ENCODE data around the gene PAIP2. TPM values are rescaled to one million over a fixed set of nuclear protein-coding genes. Genes with fewer than 3 reads are reported as not detected.

The PAIP2 gene
- total RNA-seq, 2 donors from 2014 or later = 29.0 to 54.2 TPM

DNA sequence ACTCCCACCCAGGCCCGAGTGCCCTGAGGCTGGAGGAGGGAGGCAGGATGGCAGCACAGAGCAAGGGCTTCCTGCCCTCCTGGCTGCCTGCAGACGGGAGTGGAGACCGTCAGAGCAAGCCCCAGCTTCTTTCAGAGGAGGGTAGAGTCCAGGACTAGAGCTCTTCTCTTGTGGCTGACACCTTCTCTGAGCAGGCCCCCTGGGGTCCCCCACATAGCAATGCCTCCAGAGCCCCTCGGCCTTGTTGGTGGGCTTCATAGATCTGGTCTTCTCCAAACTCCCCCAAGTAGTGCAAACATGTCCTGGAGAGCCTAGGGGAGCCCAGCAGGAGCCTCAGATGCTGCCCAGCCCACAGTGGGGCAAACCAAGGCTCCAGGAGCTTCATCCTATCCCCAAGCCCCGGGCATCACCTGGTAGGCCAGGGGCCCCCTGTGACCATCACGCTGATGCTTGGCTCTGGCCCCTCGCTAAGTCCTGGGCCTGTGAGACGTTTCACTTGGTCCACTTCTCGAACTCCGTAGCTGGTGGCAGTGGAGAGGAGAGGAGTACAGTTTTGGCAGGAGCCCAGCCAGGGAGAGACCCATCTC lies 46.0 kb downstream of the PAIP2 start:
- no peak overlapping the region for H3K4me3 ChIP-seq
- WGBS, 2 donors = 67 to 83% methylated on average over 7 to 10 of the region's 10 CpGs

DNA sequence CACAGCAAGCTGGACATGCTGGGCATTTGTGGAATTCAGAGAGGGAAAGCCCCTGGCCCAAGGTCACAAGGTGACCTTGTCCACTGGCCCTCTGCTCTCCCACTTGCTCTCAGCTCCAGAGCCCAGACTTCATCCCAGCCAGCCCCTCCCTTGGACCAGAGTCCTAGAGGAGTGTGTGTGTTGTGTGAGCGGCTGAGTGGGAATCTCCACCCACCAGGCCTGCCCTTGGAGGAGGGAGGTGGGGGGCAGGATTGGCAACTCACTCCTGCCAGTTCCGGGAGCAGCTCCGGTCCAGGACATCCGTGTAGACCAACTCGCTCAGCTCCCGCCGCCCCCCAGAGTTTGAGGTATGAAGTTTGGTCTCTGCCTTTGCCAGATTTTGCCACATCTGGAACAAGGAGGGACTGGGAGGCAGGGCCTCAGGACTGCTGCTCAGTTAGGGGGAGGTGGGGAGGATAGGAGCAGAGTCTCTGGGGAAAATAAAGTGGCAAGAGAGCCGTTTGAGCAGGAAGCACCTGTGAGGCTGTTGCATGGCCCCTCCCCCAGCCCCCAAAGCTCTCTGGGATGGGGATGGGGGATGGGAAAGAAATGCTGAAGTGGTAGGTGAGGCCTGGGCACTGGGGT lies 46.7 kb downstream of the PAIP2 start:
- Histone ChIP-seq H3K9me3 (no peaks in the 10 kb centered on the region), H3K4me1 (peaks cover 38% of the 10 kb centered on the region), H3K36me3 (replicated peaks in 1 of 2; ENCODE audit: insufficient read depth in 1 of 2, low read depth in 2 of 2) (no peaks in the 10 kb centered on the region), H3K4me3 (no peak overlapping the region), H3K27me3 (no peaks in the 10 kb centered on the region), H3K27ac (peak overlapping the region in 2 of 4 donors; percentile 3 to 38)
- ATAC-seq (peak; percentile 37), DNase-seq (peak; percentile 34 to 57 (median 46))
- peak in 1 of 3 donors; percentile 22 for TF ChIP-seq POLR2A (IDR thresholded peaks at IDR 0.05)
- TF ChIP-seq, protein P1, sequence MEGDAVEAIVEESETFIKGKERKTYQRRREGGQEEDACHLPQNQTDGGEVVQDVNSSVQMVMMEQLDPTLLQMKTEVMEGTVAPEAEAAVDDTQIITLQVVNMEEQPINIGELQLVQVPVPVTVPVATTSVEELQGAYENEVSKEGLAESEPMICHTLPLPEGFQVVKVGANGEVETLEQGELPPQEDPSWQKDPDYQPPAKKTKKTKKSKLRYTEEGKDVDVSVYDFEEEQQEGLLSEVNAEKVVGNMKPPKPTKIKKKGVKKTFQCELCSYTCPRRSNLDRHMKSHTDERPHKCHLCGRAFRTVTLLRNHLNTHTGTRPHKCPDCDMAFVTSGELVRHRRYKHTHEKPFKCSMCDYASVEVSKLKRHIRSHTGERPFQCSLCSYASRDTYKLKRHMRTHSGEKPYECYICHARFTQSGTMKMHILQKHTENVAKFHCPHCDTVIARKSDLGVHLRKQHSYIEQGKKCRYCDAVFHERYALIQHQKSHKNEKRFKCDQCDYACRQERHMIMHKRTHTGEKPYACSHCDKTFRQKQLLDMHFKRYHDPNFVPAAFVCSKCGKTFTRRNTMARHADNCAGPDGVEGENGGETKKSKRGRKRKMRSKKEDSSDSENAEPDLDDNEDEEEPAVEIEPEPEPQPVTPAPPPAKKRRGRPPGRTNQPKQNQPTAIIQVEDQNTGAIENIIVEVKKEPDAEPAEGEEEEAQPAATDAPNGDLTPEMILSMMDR (IDR thresholded peaks at IDR 0.05) = no peak
- intact Hi-C loops (cut with DNase I) = no loop called here
- 40 to 47% methylated on average over 6 to 7 of the region's 8 CpGs for WGBS, 2 donors

More for the DNA sequence above, 46.0 kb downstream of the PAIP2 start:
- no peaks in the 10 kb centered on the region for H3K27me3 ChIP-seq
- no peaks in the 10 kb centered on the region for H3K9me3 ChIP-seq
- peak overlapping the region in 2 of 4 donors; percentile 3 to 38 for H3K27ac ChIP-seq
- intact Hi-C loops (cut with DNase I) = no loop called here
- DNase-seq = no peak
- ATAC-seq = no peak
- H3K36me3 ChIP-seq (replicated peaks in 1 of 2; ENCODE audit: insufficient read depth in 1 of 2, low read depth in 2 of 2) = no peaks in the 10 kb centered on the region
- TF ChIP-seq, protein P1 (IDR thresholded peaks at IDR 0.05) = no peak
- no peak for TF ChIP-seq POLR2A (IDR thresholded peaks at IDR 0.05)
- peaks cover 35% of the 10 kb centered on the region for H3K4me1 ChIP-seq

DNA sequence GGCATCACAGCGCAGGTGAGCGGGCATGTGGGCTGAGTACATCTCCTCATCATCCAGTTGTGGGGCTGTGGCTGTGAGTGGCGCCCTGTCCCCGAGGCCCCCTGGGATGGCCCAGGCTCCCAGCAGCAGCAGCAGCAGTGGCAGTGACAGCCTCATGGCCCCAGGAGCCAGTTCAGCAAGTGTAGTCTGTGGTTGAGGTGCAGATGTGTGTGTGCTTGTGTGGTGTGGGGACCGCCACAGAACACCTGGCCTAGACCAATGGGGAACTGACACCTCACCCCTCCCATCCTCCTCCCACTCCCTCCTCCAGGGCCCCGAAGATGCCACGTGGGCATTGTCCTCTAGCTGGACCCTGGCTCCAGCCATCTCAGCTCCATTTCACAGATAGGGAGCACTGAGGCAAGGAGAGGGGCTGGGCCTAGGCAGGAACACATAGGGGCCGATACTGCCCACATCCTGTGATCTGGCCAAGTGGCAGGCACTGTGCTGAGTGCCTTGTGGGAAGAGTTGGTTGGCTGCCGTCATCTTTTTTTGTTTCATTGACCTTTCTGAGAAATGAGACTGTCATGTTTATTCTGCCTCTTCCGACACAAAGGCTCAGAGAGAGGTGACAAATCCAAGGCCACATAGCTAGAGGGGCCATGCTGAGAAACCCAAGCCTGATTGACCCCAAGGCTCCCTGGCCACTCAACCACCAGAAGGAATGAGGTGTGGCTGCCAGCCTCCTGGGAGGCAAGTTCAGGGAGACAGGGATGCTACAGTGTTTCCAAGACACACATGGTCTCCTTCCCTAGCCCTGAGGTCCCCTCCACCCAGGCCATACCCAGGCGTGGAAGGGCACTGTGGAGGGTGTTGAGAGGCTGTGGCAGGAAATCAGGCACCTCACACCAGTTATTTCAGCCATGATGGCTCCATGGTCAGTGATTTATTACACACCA lies 48.3 kb downstream of the PAIP2 start, which contains the start of gene MZB1:
TSS of gene MZB1 (minus strand) at position 213 of the 938 bp plus-strand sequence. CDS start at position 156, 57 bp downstream.
- H3K27me3 ChIP-seq = peaks cover 0 to 11% of the 10 kb centered on the region in 2 donors
- no peak for DNase-seq
- intact Hi-C loops (cut with DNase I) = no loop called here
- H3K36me3 ChIP-seq (replicated peaks in 1 of 2; ENCODE audit: insufficient read depth in 1 of 2, low read depth in 2 of 2) = no peaks in the 10 kb centered on the region
- H3K4me3 ChIP-seq = no peak within 1 kb of the TSS
- TF ChIP-seq, protein P1 (IDR thresholded peaks at IDR 0.05) = no peak
- no peak for TF ChIP-seq POLR2A (IDR thresholded peaks at IDR 0.05)
- no peaks in the 10 kb centered on the region for H3K9me3 ChIP-seq
- ATAC-seq = no peak
- H3K4me1 ChIP-seq = peaks cover 38% of the 10 kb centered on the region
- 78 to 81% methylated on average over 8 to 11 of the region's 11 CpGs for WGBS, 2 donors
- H3K27ac ChIP-seq = no peak within 1 kb of the TSS

DNA sequence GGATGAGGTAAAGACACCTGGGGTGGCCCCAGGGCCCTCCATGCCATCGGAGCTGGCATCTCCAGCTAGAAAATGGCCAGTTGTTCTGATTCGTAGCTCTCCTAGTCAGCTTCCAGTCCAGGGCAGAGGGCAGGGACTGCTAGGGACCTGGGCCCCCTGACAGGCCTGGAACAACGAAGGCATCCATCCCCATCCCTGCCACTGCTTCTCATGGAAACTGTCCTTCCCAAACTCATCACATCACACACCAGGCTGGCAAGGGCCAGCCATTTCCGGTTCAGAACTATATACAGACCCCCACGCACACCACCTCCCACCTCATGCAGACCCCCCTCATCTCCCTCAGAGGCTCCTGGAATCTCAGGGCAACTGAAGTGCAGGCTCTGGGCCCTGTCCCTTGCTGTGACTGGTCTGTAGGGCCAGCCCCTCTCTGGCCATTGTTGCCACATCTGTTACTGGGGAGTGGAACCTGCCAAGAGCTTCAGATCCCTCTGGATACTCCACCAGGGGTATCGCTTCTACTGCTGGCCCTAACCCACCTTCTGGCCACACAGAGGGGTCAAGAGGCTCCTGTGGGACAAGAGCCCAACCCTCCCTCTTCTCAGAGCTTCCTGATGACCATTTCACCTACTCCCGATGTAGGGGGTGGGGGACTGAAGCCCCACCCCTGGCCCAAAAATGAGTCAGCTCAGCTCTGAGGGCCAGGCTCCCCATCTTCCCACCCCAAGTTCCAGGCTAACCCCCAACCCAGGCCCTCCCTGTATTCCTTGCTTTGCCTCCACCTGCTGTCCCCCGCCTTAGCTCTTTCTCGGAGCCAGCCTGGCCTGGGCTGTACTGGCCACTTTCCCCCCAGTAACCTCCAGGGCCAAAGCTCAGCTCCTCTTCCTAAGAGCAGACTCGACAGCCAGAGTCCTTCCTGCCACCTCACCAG lies 49.2 kb downstream of the PAIP2 start:
- 81 to 84% methylated on average over 7 to 10 of the region's 10 CpGs for WGBS, 2 donors
- H3K27me3 ChIP-seq = peaks cover 0 to 11% of the 10 kb centered on the region in 2 donors
- no peak overlapping the region for H3K4me3 ChIP-seq
- ATAC-seq (no peak), DNase-seq (no peak)
- H3K9me3 ChIP-seq = no peaks in the 10 kb centered on the region
- H3K4me1 ChIP-seq = peaks cover 40% of the 10 kb centered on the region
- no peak overlapping the region for H3K27ac ChIP-seq
- no peaks in the 10 kb centered on the region for H3K36me3 ChIP-seq (replicated peaks in 1 of 2; ENCODE audit: insufficient read depth in 1 of 2, low read depth in 2 of 2)
- TF ChIP-seq, protein P1 (IDR thresholded peaks at IDR 0.05) = no peak
- TF ChIP-seq POLR2A (IDR thresholded peaks at IDR 0.05) = no peak
- intact Hi-C loops (cut with DNase I) = no loop called here
